GM19468 (cell line): ENCODE data around the gene CAMSAP1.

ENCODE experiments used
- ATAC-seq: cut with Tn5 transposase; IDR thresholded peaks from one replicate; pipeline ENCODE4 v1.9.1; 2021; ENCODE audit warnings: mild to moderate bottlenecking, moderate library complexity, moderate number of reproducible peaks; ENCODE audit not compliant: unreplicated experiment; ENCODE audit errors: extremely low read depth

The CAMSAP1 gene

DNA sequence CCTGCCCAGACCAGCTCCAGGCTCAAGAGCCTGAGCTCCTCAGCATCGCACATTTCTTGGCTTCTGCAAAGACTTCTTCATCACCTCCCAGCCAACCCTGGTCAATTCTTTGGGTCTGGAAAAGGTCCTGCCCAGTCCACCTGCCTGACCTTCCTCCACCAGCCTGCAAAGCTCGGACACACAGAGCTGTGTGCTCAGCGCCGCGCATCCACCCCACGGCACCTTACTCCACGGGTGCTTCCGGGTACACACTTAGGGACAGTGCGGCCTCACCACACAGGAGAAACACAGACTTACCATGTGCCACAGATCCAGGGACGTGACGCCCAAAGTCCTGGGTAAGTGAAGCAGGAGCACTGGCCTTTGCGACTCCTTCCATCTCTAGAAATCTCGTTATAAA, 108.1 kb downstream of the CAMSAP1 start:
- ATAC-seq = no peak

DNA sequence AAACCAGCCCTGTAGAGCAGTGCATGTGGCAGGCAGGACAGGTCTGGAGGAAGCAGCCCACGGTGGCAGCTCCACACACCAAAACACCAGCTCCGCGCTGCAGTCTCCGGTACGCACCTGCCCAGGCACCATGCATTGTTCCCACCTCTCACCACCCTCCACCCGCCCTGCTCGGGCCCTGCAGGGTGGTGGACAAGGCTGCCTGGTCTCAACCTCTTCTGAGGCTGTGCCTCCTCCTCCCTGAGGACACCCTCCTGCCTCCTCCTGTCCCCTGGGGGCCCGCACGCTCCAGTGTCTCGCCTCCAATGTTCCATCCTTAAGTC, 109.1 kb downstream of the CAMSAP1 start:
- ATAC-seq = no peak

DNA sequence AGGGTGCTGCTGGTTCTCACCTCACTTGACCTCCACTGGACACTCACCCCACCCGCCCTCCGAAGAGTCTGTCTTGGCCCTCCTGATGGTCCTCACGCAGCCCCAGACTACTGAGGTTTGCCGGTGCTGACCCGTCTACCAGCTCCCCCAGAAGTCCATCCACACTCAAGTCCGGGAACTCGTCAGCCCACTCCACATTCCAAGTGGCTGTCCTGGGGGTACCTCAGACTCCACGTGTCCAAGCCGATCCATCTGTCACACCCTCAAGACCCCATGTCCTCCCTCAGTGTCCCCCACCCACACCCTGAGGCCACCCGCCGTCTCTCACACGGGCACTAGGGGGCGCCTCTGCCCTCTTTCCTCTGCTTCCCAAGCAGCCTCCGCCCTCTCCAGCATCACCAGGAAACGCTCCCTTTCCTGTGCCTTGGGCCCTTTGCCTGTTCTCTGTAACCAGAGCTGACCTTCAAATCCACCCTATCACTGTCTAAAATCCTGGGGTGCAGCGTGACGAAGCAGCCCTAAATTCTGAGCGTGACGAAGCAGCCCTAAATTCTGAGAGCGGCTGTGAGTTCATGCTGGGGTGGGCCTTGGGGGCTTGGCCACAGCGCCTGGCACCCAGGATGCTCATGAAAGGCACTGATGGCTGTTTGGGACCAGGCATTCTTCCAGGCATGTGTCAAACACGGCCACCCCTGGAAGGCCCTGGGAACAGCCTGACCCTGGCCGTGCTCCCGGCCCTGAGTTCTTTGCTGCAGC, 109.7 kb downstream of the CAMSAP1 start:
- ATAC-seq = no peak

DNA sequence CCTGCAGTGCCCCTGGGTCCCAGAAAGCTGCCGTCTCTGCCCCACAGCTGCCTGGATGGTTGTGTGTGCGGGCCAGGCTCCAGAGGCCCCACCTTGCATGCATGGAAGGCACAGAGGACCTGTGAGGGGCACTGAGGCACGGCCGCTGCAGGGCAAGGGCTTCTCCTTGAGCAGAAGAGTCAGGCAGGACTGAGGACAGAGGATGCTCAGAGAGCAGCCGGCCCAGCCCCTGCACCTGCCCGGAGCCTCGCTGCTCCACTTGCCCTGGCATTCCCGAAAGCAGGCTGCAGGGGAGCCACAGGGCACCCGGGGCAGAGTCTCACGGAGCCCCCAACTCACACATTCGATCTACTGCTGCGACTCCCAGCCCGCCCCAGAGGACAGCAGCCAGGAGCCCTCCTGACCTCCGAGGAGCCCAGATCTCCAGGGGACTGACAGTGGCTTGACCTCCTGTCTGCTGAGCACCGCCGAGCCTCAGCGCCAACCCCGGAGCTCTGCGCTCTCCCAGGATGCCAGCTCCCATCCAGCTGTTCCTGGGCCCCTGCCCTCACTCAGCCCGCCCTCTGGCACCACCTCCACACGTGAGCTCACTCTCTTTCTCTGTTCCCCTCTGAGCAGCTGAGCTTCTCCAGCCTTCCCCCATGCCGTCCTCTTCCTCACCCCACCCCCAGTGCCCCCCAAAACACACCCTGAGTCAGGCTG, 110.4 kb downstream of the CAMSAP1 start:
- no peak for ATAC-seq

DNA sequence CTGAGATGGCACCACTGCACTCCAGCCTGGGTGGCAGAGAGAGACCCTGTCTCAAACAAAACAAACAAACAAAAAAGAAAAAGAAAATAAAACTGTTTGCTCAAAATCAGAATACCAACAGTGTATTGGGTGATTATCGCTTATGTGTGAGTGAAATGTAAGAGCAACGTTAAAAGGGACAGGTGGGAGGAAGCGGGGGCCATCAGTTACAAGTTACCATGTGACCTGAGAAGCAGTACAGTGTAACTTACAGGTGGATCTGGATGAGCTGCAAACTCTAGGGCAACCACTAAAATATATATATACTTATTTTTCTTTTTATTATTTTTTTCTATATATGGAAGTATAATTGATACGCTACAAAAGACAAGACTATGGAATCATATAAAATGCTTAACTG, 112.0 kb downstream of the CAMSAP1 start:
- no peak for ATAC-seq

DNA sequence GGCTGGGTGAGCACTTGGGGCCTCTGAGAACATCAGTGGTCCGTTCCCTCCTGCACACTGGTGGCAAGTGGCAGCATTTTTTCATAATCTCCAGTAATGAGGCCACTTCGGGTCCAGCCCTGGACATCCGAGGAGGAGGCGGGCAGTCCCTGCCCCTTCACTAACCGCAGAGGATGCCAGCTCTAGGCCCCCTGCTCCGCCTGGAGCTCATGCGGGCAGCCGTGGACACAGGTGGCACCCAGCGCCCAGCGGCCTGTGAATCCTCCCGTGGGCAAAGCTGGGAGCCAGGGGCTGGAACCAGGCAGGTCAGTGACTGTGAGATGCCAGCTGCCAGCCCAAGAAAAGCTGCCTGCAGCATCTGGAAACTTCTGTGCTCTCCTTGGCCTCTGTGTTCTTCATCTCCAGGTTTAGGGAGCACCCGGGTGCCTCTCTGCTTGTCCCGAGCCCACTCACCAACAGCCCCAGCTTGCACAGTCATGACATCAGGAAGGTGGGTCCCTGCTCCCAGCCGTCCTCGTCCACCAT, 112.9 kb downstream of the CAMSAP1 start:
- ATAC-seq = no peak

DNA sequence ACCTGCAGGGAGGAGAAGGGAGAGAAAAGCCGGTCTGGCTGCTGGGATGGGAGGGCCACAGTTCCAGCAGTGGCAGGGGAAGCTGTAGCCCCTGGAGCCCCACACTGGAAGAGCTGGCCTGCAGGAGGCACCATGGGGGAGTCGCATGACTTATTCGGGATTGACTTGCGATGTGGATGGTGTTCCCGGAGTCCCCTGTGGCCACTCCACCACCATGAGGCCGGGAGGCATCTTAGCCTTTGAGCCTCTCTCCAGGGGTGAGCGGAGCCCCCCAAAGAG, 113.3 kb downstream of the CAMSAP1 start:
- ATAC-seq = no peak

DNA sequence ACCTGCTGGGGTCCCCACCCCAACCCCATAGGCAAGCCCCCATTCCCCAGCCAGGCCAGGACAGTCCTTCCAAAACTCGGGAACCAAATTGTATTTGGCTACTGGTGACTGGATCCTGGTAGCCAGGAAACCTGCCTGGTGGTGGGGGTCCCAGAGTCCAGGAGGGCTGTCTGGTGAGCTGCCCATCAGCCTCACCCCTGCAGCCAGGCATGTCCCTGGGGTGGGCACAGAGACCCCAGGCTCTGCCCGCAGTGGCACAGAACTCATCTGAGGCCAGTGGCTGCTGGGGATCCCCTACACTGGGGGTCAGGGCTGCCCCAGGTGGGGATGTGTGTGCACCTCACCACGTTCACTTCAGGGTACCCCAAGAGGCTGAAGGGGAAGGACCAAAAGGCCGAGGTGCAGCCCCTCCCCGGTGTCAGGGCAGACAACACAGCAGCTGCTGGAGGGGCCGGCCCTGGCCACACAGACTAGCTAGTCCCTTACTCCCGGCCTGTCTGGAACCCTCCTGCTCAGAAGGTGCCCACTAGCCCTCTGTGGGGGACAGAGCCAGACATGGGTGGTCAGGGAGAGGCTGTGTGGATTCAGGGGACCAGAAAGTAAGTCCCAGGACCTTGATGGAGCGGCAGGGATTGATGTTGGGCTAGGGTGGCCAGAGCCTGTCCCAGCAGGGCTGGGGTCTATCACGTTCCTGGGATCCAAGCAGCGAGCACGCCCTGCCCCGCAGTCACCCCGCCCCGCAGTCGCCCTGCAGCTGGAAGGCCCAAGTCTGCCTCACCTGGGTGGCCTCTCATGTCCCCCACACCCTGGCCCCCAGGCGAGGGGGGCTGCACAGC, 113.9 kb downstream of the CAMSAP1 start:
- ATAC-seq = no peak

DNA sequence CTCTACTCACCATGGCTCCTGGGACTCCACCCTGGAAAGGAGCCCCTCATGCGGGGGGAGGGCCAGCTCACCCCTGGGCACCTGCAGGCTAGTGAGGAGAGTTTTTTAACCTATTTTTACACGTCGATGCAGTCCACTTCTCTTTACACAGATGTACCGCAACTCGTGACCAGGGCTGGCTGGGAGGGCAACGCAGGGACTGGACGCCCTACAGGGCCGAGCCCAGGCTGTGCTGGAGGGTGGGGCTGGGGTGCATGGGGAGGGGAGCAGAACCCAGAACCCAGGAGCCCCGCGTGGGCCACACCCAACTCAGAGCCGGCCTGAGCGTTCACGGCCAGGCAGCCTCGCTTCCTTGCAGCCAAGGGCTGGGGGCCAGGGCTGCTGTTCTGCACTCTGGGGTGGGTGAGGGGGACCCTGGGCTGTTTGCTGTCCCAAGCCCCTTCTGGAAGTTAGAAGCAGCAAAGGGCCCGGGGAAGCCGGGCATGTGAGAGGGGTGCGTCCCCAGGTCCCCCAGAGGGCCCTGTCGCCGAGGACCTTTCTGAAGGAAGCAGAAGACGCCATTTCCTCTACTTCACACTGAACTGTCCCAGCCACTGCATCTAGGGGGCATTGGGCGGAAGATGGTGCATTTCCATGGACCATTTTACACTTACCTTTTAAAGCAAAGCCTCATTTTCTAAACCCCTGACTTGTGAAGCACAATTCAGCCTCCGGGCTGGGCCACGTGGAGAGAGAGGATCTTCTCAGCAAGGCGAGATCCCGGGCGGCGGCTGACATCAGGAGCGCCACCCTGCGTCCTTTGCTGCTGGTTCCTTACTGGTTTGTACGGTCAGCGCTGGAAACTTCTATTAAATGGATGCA, 114.8 kb downstream of the CAMSAP1 start:
- ATAC-seq = no peak

DNA sequence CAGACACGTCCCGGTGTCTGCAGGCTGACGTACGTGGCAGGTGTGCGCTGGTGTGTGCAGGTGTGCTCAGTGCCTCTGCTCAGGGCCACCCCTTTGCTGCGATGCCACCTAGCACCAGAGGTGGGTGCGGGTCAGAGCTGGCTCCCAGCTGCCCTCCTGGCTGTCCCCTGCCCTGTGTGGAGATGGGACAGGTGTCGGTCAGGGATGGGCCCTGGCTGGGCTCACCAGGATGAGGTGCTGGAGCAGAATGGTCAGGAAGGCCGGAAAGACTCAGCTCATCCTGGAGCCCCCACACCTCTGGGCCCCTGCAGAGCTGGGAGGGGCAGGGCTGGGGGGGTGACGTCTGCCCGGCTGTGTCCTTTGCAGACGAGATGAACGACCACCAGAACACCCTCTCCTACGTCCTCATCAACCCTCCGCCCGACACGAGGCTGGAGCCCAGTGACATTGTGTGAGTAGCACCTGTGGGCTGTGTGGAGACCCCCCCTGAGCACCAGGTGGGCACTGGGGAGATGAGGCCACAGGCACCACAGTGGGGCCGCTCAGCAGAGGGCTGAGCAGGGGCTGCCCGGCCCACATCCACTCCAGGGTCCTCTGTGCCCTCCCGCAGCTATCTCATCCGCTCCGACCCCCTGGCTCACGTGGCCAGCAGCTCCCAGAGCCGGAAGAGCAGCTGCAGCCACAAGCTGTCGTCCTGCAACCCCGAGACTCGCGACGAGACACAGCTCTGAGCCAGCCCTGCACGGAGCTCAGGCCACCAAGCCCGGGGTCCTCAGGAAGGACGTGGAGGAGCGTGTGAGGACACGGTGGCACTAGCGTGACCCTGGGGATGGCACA, 115.7 kb downstream of the CAMSAP1 start:
- ATAC-seq = no peak

DNA sequence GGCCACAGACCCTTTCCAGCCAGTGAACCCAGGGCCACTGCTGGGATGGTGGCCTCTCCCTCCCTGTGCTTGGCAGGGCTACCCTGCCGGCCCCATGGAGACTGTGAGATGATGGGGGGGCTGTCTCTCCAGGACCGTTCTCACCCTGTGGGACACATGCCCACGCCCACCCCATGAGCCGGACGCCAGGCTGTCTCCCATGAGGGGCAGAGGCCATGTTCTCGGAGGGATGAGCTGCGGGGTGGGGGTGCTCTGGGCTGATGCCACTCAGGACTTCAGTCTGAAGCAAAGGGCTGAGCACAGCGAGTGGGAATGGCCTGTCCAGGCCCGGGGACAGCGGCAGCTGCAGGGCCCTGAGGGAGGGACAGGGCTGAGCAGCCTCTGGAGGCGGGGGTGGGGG, 116.5 kb downstream of the CAMSAP1 start:
- no peak for ATAC-seq

DNA sequence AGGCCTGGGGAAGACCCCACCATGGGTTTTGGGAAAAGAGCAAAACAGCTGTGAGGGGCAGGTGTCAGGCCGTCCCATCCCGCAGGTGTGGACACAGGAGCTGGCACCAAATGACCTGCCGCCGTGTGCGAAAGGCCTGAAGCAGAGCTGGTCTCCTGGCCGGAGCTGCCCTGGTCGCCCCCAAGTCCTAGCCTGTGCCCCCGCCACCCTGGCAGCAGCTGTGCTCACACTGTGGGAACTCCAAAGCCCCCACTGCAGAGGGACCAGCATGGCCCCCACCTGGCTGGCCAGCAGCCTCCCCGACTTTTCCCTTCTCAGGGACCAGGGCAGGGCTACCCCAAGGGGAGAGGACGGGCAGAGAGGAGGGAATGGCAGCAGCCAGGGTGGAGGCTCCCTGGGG, 117.0 kb downstream of the CAMSAP1 start:
- ATAC-seq = no peak

DNA sequence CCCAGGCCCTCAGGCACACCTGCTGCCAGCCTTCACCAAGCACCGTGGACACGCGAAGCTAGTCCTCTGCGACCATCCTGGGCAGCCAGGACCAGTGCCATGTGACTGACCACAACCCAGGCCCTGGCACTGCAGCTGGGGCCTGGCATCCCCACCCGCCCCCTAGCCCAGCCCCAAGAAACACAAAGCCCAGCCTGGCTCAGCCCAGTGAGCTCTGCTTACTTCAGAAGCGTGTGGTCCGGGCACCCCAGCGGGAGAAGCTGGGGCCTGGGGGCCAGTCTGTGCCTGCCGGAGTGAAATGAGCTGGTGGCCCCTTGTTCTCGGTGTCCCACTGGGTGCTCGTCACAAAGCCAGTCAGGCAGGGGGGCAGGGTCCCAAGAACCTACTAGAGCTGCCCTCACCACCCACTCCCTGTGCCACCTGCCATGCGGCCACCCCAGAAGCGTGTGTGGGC, 117.5 kb downstream of the CAMSAP1 start:
- no peak for ATAC-seq

DNA sequence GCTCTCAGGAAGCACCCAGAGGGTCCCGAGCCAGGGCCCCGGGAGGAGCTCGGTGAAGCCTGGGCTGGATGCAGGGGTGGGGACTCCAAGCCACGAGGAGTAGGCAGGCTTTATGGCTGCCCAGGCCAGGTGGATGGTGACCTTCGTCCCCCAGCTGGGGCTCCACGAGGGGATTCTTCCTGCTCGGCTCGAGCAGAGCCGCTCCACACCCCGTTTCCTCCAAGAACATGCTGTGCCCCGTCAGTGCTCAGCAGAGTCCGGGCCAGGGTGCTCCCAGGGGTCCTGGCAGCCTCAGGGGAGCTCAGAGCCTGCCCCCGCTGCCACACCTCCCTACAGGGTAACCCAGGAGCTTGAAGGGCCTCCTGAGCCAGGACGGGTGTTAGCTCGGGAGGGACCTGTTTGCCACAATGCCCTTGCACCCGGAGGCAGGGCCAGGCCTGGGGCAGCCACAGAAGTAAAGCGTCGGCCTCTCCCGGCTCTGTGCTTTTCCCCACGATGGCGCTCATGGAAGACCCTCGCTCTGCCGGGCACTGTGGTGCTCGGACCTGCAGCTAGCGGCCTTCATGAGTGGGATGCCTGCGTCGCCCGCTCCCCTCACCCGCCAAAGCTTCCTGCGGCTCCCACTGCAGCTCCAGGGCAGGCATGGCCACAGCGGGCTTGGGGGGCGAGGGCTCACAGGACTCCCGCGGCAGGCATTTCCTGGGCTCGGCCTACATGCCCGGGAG, 118.6 kb downstream of the CAMSAP1 start:
- ATAC-seq = no peak

DNA sequence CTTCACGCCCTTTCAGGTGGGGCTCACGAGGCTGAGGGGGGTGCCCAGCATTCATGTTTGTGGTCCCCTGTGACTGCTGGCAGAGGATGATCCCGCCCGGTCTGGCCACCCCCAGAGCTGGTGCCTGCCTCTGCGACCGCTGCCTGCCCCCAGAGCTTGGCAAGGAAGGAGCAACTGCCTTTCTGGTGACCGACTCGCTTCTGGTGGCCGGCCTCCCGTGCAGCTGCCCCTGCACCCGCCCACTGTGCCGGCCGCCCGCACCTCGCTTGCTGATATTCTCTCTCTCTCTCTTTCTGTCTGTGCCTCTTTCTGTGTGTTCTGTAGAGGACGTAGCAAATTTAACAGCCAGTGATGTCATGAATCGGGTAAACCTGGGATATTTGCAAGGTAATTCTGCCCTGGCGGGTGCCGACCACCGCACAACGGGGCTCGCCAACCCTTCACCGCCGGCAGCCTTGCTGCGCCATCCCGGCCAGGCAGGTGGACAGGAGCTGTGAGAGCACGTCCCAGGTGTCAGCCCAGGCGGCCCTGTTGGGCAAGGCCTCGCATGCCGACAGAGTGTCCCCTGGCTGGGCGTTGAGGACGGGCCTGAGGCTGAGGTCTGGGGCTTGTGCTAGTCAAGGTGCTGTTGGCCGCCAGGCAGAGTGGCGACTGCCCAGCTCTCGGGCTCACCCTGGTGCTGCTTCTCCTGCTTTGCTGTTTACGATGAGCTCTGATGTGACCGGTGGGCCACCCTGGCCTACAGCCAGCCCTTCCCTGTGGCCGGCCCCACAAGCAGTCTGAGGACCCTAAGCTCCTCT, 119.4 kb downstream of the CAMSAP1 start:
- ATAC-seq = no peak

DNA sequence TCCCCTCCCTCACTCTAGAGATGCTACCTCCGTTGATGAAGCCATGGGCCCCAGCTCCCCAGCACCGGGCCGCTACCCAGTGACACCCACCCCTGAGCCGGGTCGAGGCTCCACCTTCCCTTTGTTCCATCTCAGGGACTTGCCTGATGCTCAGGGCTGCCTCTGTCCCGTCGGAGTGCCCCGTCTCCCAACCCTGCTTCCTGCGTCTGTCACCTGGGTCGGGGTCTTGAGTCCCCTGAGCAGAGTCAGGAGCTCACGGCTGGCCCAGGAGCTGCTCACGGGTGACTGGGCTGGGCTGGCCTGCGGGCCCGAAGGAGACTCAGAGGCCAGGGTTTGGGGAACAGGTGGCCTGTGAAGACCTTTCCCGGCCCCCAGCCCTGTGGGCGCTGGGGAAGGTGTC, 120.0 kb downstream of the CAMSAP1 start:
- no peak for ATAC-seq

DNA sequence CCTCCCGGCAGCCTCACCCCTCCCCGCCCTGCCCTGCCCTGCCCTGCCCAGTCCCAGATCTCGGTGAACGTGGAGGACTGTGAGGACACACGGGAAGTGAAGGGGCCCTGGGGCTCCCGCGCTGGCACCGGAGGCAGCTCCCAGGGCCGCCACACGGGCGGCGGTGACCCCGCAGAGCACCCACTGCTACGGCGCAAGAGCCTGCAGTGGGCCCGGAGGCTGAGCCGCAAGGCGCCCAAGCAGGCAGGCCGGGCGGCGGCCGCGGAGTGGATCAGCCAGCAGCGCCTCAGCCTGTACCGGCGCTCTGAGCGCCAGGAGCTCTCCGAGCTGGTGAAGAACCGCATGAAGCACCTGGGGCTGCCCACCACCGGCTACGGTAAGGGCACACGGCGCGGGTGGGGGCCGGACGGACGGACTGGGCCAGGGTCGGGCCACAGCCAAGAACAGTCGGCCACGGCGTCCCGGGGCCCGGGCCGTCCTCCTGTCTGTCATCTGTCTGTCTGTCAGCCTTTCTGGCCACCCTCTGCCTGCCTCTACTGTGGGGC, 121.1 kb downstream of the CAMSAP1 start:
- no peak for ATAC-seq
